Adrenal gland (tissue), 12 donors: Measurements from ENCODE around the gene HAX1. TPM values are rescaled to one million over a fixed set of nuclear protein-coding genes. Genes with fewer than 3 reads are reported as not detected.

Experiments used
- DNase-seq, 7 donors: peaks; one replicate each; pipeline ENCODE4 v3.0.0-alpha.2; 2019 to 2020
- H3K27ac ChIP-seq, 5 donors: fragments of 200-600 bp; sonication (generic) in 4 of 5; 1 replicate in 3 of 5; 2 replicates in 2 of 5; pipeline versions ENCODE4 v1.5.1 to v1.8.0; 2016 to 2020; ENCODE audit warnings: mild to moderate bottlenecking in 1 of 5
- H3K27me3 ChIP-seq: fragments of 200-600 bp; 2 replicates; pipeline ENCODE4 v1.8.0; 2021
- H3K36me3 ChIP-seq, 2 donors: fragments of 200-600 bp; replicated peaks in 1 of 2; 1 replicate in 1 of 2; 2 replicates in 1 of 2; pipeline versions ENCODE4 v1.5.1 to v1.8.0; 2018 to 2022
- H3K4me1 ChIP-seq, 2 donors: fragments of 200-600 bp; replicated peaks in 1 of 2; 1 replicate in 1 of 2; 2 replicates in 1 of 2; pipeline versions ENCODE4 v1.5.1 to v1.8.0; 2018 to 2021
- H3K4me3 ChIP-seq, 4 donors: fragments of 200-600 bp; sonication (generic) in 3 of 4; one replicate each; pipeline ENCODE4 v1.5.1; 2016 to 2018
- H3K9me3 ChIP-seq, 3 donors: fragments of 200-600 bp; sonication (generic) in 1 of 3; replicated peaks in 1 of 3; 1 replicate in 2 of 3; 2 replicates in 1 of 3; pipeline versions ENCODE4 v1.5.1 to v1.8.0; 2016 to 2021
- CTCF ChIP-seq, 6 experiments: fragments of 450-650 bp in 4 of 6; fragments of 200-600 bp in 2 of 6; sonication (generic) in 1 of 6; IDR thresholded peaks; 1 replicate in 5 of 6; 2 replicates in 1 of 6; pipeline versions ENCODE4 v1.5.1 to v1.8.0; 2016 to 2021; ENCODE audit warnings: antibody characterized with exemption in 6 of 6, mild to moderate bottlenecking in 2 of 6, moderate library complexity in 1 of 6
- POLR2A ChIP-seq, 2 donors: fragments of 450-650 bp; IDR thresholded peaks; one replicate each; pipeline ENCODE4 v1.6.1; 2017; ENCODE audit warnings: antibody characterized with exemption in 2 of 2, mild to moderate bottlenecking in 2 of 2, moderate library complexity in 1 of 2
- WGBS, 4 donors: extraction: QIAGEN DNeasy Blood & Tissue Kit in 2 of 4; methylation state at CpG; one replicate each; pipeline versions ENCODE4 v1.1.5 to v1.1.7; 2013 to 2017; 5-methylcytosine and 5-hydroxymethylcytosine counted together
- intact Hi-C, 2 donors: fragments of 100-400 bp; cut with DNase I; formaldehyde crosslinking; loops; one replicate each; pipeline versions ENCODE4 v1.14.1 to v1.15.0; 2022 to 2023
- polyA plus RNA-seq, 3 donors: library from polyadenylated mRNA; stranded (reverse); fragments of 200-250 nt in 2 of 3; fragments of 350-450 nt in 1 of 3; fragmentation: Illumina TruSeq in 1 of 3; extraction: RNeasy Lipid Tissue Mini Kit (QIAGEN cat#74804) in 1 of 3; gene quantifications; one replicate each; pipeline ENCODE4 v1.2.3, GENCODE V29; 2013 to 2014
- total RNA-seq, 9 donors: library from RNA; depleted of rRNA in 4 of 9; stranded (reverse); fragments of >200 nt in 4 of 9; fragments of 120-200 nt in 1 of 9; fragmentation: NEBNext Ultra II Directional in 1 of 9; extraction: Animal tissue kit (Norgen Biotek cat#: 25700) in 1 of 9; gene quantifications; one replicate each; pipeline versions ENCODE4 v1.1.0 to v1.2.4, GENCODE V29; 2013 to 2023
- donor health status: healthy with polysubstance abuse.
- donor health status: Bipolar disorder and iron deficiency.
- donor health status: DM: yes; HTN: yes; CAD: no.
- donor health status: DM: no; HTN: no; CAD: no.
- donor health status: DM: no; HTN: no; CAD: no.
- donor health status: DM: yes; HTN: yes; CAD: no.

Gene HAX1
- total and polyA plus RNA-seq, 12 donors: 80.7 to 243 (median 106) TPM

- DNase-seq: no peak
- Histone ChIP-seq H3K4me1 (peaks cover 0 to 3% of the 10 kb centered on the region in 2 donors), H3K9me3 (no peaks in the 10 kb centered on the region), H3K27ac (no peak overlapping the region), H3K27me3 (no peaks in the 10 kb centered on the region), H3K36me3 (peaks cover 0 to 92% of the 10 kb centered on the region in 2 donors), H3K4me3 (no peak overlapping the region)
- intact Hi-C loops: no loop called here
- TF ChIP-seq POLR2A (IDR thresholded peaks at IDR 0.05) (no peak), CTCF (IDR thresholded peaks at IDR 0.05) (no peak)
- 92 to 94% (median 94%) methylated on average over 6 of the region's 6 CpGs for WGBS, 4 donors
These were observed 34.4 kb upstream of the HAX1 start for GRCh38 chr1:154237880-154238506.

- 91 to 96% (median 95%) methylated on average over 3 of the region's 3 CpGs for WGBS, 4 donors
- H3K27me3 ChIP-seq: no peaks in the 10 kb centered on the region
- no peak overlapping the region for H3K4me3 ChIP-seq
These were observed 32.9 kb upstream of the HAX1 start for GRCh38 chr1:154239491-154239890.

GRCh38 chr1:154240294-154240833 lies 32.1 kb upstream of the HAX1 start:
- intact Hi-C loops: no loop called here

More at GRCh38 chr1:154239491-154239890, 32.9 kb upstream of the HAX1 start:
- no peak for DNase-seq
- no peak overlapping the region for H3K27ac ChIP-seq
- no peak for TF ChIP-seq CTCF (IDR thresholded peaks at IDR 0.05)
- no peak for TF ChIP-seq POLR2A (IDR thresholded peaks at IDR 0.05)
- no peaks in the 10 kb centered on the region for H3K9me3 ChIP-seq
- peaks cover 0 to 3% of the 10 kb centered on the region in 2 donors for H3K4me1 ChIP-seq
- intact Hi-C loops: no loop called here
- peaks cover 0 to 93% of the 10 kb centered on the region in 2 donors for H3K36me3 ChIP-seq

More at GRCh38 chr1:154240294-154240833, 32.1 kb upstream of the HAX1 start:
- no peaks in the 10 kb centered on the region for H3K27me3 ChIP-seq
- no peak for DNase-seq
- 90 to 94% (median 92%) methylated on average over 3 of the region's 3 CpGs for WGBS, 4 donors
- no peak overlapping the region for H3K4me3 ChIP-seq
- H3K4me1 ChIP-seq: peaks cover 0 to 3% of the 10 kb centered on the region in 2 donors
- H3K9me3 ChIP-seq: no peaks in the 10 kb centered on the region
- TF ChIP-seq CTCF (IDR thresholded peaks at IDR 0.05): no peak
- TF ChIP-seq POLR2A (IDR thresholded peaks at IDR 0.05): no peak
- peaks cover 0 to 93% of the 10 kb centered on the region in 2 donors for H3K36me3 ChIP-seq
- no peak overlapping the region for H3K27ac ChIP-seq
